Body of pancreas (tissue), 4 donors: ENCODE results near the gene ATP2B1. TPM values are rescaled to one million over a fixed set of nuclear protein-coding genes. Genes with fewer than 3 reads are reported as not detected.

Experiments
- ATAC-seq: fragments of 150-250 bp; one replicate; pipeline ENCODE4 v1.9.1; 2016
- DNase-seq, 4 donors: peaks; one replicate each; pipeline ENCODE4 v3.0.0-alpha.2; 2019
- H3K27ac ChIP-seq, 4 donors: fragments of 200-600 bp; sonication (generic); 1 replicate in 3 of 4; 2 replicates in 1 of 4; pipeline versions ENCODE4 v1.5.1 to v1.6.1; 2016 to 2019; ENCODE audit warnings: mild to moderate bottlenecking in 1 of 4, mixed read lengths in 1 of 4, moderate library complexity in 1 of 4
- H3K27me3 ChIP-seq, 2 donors: fragments of 200-600 bp; sonication (generic); one replicate each; pipeline ENCODE4 v1.6.0; 2016; ENCODE audit warnings: mild to moderate bottlenecking in 1 of 2
- H3K36me3 ChIP-seq, 2 donors: fragments of 200-600 bp; sonication (generic); replicated peaks in 1 of 2; 2 replicates each; pipeline ENCODE4 v1.5.1; 2016; ENCODE audit warnings: low read depth in 2 of 2; ENCODE audit not compliant: insufficient read depth in 1 of 2
- H3K4me1 ChIP-seq: fragments of 200-600 bp; sonication (generic); one replicate; pipeline ENCODE4 v1.6.0; 2016
- H3K4me3 ChIP-seq, 2 donors: fragments of 200-600 bp; sonication (generic); 1 replicate in 1 of 2; 2 replicates in 1 of 2; pipeline ENCODE4 v1.5.1; 2016 to 2019
- H3K9me3 ChIP-seq, 3 donors: fragments of 200-600 bp; sonication (generic); 1 replicate in 2 of 3; 2 replicates in 1 of 3; pipeline ENCODE4 v1.5.1; 2016
- POLR2A ChIP-seq, 3 donors: fragments of 450-650 bp; IDR thresholded peaks; one replicate each; pipeline ENCODE4 v1.6.1; 2016; ENCODE audit warnings: antibody characterized with exemption in 3 of 3, mild to moderate bottlenecking in 2 of 3
- WGBS, 2 donors: methylation state at CpG; one replicate each; pipeline ENCODE4 v1.1.5; 2017; 5-methylcytosine and 5-hydroxymethylcytosine counted together
- intact Hi-C: fragments of 100-400 bp; cut with DNase I; formaldehyde crosslinking; loops from one replicate; pipeline ENCODE4 v1.15.1; 2023
- total RNA-seq, 2 donors: library from RNA; depleted of rRNA; stranded (reverse); fragments of >200 nt; gene quantifications; one replicate each; pipeline ENCODE4 v1.1.0, GENCODE V29; 2016
- TF ChIP-seq, protein P1 (sequence below), 7 experiments: fragments of 450-650 bp in 4 of 7; fragments of 200-600 bp in 3 of 7; sonication (generic) in 3 of 7; IDR thresholded peaks; one replicate each; pipeline ENCODE4 v1.5.1; 2016 to 2019; ENCODE audit warnings: antibody characterized with exemption in 7 of 7

The ATP2B1 gene
- total RNA-seq, 2 donors from 2014 or later, result 17.1 to 37.9 TPM

DNA sequence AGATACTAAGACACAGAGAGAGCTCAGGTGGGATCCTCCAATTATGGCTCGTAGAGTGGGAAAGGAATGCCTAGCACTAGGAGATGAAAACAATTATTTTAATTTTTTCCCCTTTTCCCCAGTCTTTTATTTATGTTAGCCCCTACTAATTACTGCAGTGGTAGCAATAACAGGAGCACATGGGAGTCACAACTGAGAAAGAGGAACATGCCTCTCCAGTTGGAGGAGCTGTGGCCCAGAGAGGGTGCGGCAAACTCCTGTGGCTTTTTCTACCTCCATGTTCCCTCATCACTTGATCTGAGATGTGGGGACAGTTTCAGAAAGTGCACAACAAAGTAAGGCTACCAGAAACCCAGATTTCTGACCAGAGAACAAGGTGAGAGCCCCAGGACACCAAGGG is 156.9 kb downstream of the ATP2B1 start:
- Histone ChIP-seq H3K27me3 (no peaks in the 10 kb centered on the region), H3K36me3 (no peaks in the 10 kb centered on the region), H3K27ac (no peak overlapping the region), H3K9me3 (no peaks in the 10 kb centered on the region), H3K4me1 (no peaks in the 10 kb centered on the region), H3K4me3 (no peak overlapping the region)
- ATAC-seq, result no peak
- no peak for DNase-seq
- intact Hi-C loops, result no loop called here
- 92 to 94% methylated on average over 2 of the region's 2 CpGs for WGBS, 2 donors
- no peak for TF ChIP-seq POLR2A (IDR thresholded peaks at IDR 0.05)
- TF ChIP-seq, protein P1, sequence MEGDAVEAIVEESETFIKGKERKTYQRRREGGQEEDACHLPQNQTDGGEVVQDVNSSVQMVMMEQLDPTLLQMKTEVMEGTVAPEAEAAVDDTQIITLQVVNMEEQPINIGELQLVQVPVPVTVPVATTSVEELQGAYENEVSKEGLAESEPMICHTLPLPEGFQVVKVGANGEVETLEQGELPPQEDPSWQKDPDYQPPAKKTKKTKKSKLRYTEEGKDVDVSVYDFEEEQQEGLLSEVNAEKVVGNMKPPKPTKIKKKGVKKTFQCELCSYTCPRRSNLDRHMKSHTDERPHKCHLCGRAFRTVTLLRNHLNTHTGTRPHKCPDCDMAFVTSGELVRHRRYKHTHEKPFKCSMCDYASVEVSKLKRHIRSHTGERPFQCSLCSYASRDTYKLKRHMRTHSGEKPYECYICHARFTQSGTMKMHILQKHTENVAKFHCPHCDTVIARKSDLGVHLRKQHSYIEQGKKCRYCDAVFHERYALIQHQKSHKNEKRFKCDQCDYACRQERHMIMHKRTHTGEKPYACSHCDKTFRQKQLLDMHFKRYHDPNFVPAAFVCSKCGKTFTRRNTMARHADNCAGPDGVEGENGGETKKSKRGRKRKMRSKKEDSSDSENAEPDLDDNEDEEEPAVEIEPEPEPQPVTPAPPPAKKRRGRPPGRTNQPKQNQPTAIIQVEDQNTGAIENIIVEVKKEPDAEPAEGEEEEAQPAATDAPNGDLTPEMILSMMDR (IDR thresholded peaks at IDR 0.05), result no peak

DNA sequence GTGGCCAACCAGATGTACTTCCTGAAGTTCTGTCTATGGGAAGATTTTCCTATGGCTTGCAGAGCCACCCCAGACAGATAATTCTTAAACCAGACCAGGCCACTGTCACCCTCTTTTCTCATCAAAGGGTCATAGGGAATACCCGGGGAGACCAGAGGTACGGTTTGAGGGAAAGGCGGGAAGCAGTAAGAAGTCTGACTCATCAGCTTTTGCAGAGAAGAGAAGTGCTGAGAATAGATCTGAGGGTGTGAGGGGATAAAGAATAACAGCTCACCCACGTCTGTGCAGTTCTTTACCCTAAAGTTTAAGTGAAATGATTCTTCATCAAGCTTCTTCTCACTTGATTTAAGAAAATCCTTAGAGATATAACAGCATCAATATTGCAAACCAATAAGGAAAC is 161.5 kb downstream of the ATP2B1 start:
- WGBS, 2 donors, result 71 to 75% methylated on average over 4 of the region's 4 CpGs
- peaks cover 8% of the 10 kb centered on the region for H3K4me1 ChIP-seq
- ATAC-seq (no peak), DNase-seq (no peak)
- intact Hi-C loops, result loop anchor here (10.0 kb wide), 1 partner anchor 558 kb away; no protein-coding TSS in a partner anchor
- TF ChIP-seq, protein P1 (IDR thresholded peaks at IDR 0.05), result no peak
- TF ChIP-seq POLR2A (IDR thresholded peaks at IDR 0.05), result no peak
- H3K9me3 ChIP-seq, result no peaks in the 10 kb centered on the region
- no peaks in the 10 kb centered on the region for H3K36me3 ChIP-seq
- H3K27me3 ChIP-seq, result no peaks in the 10 kb centered on the region
- H3K27ac ChIP-seq, result no peak overlapping the region
- no peak overlapping the region for H3K4me3 ChIP-seq

DNA sequence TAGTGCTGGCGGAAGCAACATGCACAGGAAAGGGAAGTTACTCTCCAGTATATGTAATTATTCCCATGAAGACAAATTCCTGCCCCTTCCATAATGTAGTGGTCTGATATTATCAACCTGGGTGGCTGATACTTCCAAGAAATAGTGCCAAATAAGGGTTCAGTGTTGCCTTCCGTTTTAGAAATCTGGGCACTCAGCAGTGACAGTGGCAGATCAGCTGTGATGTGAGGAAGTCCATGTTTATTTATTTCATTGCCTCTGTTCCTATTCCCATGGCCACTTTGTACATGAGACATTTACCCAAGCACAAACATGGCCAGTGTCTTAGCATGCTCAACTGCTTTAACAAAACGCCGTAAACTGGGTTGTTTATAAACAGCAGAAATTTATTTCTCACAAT is 162.5 kb downstream of the ATP2B1 start:
- DNase-seq (no peak), ATAC-seq (no peak)
- no peak overlapping the region for H3K4me3 ChIP-seq
- H3K27ac ChIP-seq, result no peak overlapping the region
- intact Hi-C loops, result loop anchor here (10.0 kb wide), 1 partner anchor 559 kb away; no protein-coding TSS in a partner anchor
- H3K36me3 ChIP-seq, result no peaks in the 10 kb centered on the region
- no peaks in the 10 kb centered on the region for H3K9me3 ChIP-seq
- TF ChIP-seq POLR2A (IDR thresholded peaks at IDR 0.05), result no peak
- TF ChIP-seq, protein P1 (IDR thresholded peaks at IDR 0.05), result no peak
- H3K4me1 ChIP-seq, result peaks cover 8% of the 10 kb centered on the region
- 79 to 84% methylated on average over 4 of the region's 4 CpGs for WGBS, 2 donors
- no peaks in the 10 kb centered on the region for H3K27me3 ChIP-seq

DNA sequence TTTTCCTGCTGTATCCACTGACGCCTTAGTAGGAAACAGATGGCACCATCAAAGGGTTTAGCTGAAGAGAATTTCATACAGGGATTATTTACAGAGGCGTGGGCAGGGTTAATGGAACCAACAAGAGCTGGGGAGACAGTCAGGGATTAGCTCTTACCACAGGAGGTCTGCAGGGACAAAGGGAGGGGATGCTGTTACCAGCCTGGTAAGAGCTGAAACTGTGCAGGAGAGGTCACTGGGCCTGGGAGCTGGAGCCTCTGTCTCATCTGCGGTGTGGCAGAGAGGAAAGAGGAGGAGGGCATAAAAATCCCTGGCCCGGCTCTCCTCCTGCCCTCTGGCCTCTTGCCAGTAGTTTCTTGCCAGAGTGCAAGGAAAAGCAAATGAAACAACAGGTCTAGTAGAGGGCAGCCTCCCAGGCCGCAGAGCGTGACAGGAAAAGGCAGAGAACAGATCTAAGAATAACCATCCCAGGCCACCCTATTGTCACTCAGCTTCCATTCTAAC is 163.9 kb downstream of the ATP2B1 start:
- Histone ChIP-seq H3K27me3 (no peaks in the 10 kb centered on the region), H3K9me3 (no peaks in the 10 kb centered on the region), H3K27ac (no peak overlapping the region), H3K36me3 (no peaks in the 10 kb centered on the region), H3K4me3 (no peak overlapping the region), H3K4me1 (peaks cover 8% of the 10 kb centered on the region)
- ATAC-seq (peak; percentile 50), DNase-seq (peak; percentile 35 to 66 (median 56))
- intact Hi-C loops, result loop anchor here (10.0 kb wide), 1 partner anchor 560 kb away; no protein-coding TSS in a partner anchor
- TF ChIP-seq POLR2A (IDR thresholded peaks at IDR 0.05), result no peak
- TF ChIP-seq, protein P1 (IDR thresholded peaks at IDR 0.05), result no peak
- 22 to 25% methylated on average over 6 of the region's 6 CpGs for whole genome bisulfite sequencing, 2 donors

DNA sequence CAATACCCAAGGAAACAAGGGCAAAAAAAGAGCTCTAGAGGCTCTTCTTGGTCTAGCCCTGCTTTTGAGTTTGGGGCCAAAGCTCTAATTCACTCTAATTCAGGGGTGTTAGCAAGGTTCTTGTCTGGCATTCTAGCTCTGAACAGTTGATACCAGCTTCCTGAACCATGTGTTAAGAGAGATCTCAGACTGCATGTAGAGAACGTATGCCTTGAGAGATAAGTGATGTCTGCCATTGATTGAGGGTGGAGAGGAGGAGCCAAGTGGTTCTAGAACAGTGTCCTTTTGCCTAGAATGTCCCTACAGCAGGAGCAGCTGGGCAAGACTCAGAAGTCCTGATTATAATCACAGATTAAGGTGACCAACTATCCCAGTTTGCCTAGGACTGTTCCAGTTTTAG is 164.6 kb downstream of the ATP2B1 start:
- no peak overlapping the region for H3K4me3 ChIP-seq
- ATAC-seq, result no peak
- 48 to 50% methylated on average over 1 of the region's 1 CpG for WGBS, 2 donors
- no peak for DNase-seq
- H3K27me3 ChIP-seq, result no peaks in the 10 kb centered on the region
- H3K9me3 ChIP-seq, result no peaks in the 10 kb centered on the region
- intact Hi-C loops, result loop anchor here (10.0 kb wide), 1 partner anchor 561 kb away; no protein-coding TSS in a partner anchor
- H3K36me3 ChIP-seq, result no peaks in the 10 kb centered on the region
- H3K4me1 ChIP-seq, result peaks cover 8% of the 10 kb centered on the region
- no peak overlapping the region for H3K27ac ChIP-seq
- TF ChIP-seq, protein P1 (IDR thresholded peaks at IDR 0.05), result no peak
- no peak for TF ChIP-seq POLR2A (IDR thresholded peaks at IDR 0.05)
